ENCODE data around the gene ACKR1.

DNA sequence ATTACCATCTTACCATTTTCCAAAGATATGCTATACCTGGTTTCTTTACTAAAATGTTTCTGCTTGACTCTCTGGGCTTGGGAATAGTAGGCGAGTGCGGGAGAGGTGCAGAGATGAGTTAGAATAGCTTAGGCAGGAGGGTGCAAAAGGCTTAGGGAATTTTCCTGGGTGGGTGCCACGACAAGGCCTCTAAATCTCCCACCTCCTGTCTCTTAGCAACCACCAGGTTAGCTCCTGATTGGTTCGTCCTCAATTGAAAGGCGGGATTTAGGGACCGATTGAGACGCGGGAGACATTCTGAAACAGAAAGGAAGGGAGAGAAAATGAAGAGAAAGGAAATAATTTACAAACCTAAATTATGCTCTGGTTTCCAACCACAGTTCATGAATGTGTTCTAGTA lies 3.1 kb downstream of the ACKR1 start:
- TF ChIP-seq MXI1 (IDR thresholded peaks at IDR 0.05; ENCODE audit: low read depth, low read length): no peak
- TF ChIP-seq, protein P1, sequence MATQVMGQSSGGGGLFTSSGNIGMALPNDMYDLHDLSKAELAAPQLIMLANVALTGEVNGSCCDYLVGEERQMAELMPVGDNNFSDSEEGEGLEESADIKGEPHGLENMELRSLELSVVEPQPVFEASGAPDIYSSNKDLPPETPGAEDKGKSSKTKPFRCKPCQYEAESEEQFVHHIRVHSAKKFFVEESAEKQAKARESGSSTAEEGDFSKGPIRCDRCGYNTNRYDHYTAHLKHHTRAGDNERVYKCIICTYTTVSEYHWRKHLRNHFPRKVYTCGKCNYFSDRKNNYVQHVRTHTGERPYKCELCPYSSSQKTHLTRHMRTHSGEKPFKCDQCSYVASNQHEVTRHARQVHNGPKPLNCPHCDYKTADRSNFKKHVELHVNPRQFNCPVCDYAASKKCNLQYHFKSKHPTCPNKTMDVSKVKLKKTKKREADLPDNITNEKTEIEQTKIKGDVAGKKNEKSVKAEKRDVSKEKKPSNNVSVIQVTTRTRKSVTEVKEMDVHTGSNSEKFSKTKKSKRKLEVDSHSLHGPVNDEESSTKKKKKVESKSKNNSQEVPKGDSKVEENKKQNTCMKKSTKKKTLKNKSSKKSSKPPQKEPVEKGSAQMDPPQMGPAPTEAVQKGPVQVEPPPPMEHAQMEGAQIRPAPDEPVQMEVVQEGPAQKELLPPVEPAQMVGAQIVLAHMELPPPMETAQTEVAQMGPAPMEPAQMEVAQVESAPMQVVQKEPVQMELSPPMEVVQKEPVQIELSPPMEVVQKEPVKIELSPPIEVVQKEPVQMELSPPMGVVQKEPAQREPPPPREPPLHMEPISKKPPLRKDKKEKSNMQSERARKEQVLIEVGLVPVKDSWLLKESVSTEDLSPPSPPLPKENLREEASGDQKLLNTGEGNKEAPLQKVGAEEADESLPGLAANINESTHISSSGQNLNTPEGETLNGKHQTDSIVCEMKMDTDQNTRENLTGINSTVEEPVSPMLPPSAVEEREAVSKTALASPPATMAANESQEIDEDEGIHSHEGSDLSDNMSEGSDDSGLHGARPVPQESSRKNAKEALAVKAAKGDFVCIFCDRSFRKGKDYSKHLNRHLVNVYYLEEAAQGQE (IDR thresholded peaks at IDR 0.05; ENCODE audit: low read depth, low read length): no peak
- no peak for TF ChIP-seq RCOR1 (IDR thresholded peaks at IDR 0.05; ENCODE audit: low read length)
- no peak for TF ChIP-seq CTCF (IDR thresholded peaks at IDR 0.05)
- TF ChIP-seq FOXJ3 (CRISPR knock-in tag; IDR thresholded peaks at IDR 0.05): no peak
- TF ChIP-seq, protein P2, sequence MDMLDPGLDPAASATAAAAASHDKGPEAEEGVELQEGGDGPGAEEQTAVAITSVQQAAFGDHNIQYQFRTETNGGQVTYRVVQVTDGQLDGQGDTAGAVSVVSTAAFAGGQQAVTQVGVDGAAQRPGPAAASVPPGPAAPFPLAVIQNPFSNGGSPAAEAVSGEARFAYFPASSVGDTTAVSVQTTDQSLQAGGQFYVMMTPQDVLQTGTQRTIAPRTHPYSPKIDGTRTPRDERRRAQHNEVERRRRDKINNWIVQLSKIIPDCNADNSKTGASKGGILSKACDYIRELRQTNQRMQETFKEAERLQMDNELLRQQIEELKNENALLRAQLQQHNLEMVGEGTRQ (IDR thresholded peaks at IDR 0.05; ENCODE audit: borderline replicate concordance, low read depth, low read length): no peak
- no peak for TF ChIP-seq NFIC (IDR thresholded peaks at IDR 0.05; ENCODE audit: borderline replicate concordance)
- TF ChIP-seq EZH2phosphoT487 (IDR thresholded peaks at IDR 0.05; ENCODE audit: borderline replicate concordance, low read depth): no peak
- no peak for TF ChIP-seq CHD2 (IDR thresholded peaks at IDR 0.05; ENCODE audit: low read length, partially characterized antibody)
